ENCODE results near the gene GALR3. TPM values are rescaled to one million over a fixed set of nuclear protein-coding genes. Genes with fewer than 3 reads are reported as not detected.
"Not testable (repeated sequence)": the region's sequence is repeated elsewhere in the genome, so short reads cannot be mapped to it uniquely, and the experiment has no call there.

GALR3 gene
- total and polyA plus RNA-seq, 9 donors = not detected

- no peaks in the 10 kb centered on the region for H3K27me3 ChIP-seq
- no peaks in the 10 kb centered on the region for H3K4me1 ChIP-seq (ENCODE audit: insufficient read depth)
- no peak for DNase-seq
- H3K36me3 ChIP-seq = no peaks in the 10 kb centered on the region
- TF ChIP-seq EP300 (IDR thresholded peaks at IDR 0.05) = no peak
- TF ChIP-seq POLR2A (IDR thresholded peaks at IDR 0.05) = no peak
- TF ChIP-seq CTCF (IDR thresholded peaks at IDR 0.05) = no peak
- no peak overlapping the region for H3K27ac ChIP-seq
- WGBS, 3 donors = 52 to 65% (median 56%) methylated on average over 2 of the region's 2 CpGs
- intact Hi-C loops (cut with DNase I) = loop anchor here in 3 of 4 donors (5.0 to 10.0 kb wide), 3 partner anchors 150 to 172 kb away; no protein-coding TSS in a partner anchor
- no peak overlapping the region for H3K4me3 ChIP-seq
- no peaks in the 10 kb centered on the region for H3K9me3 ChIP-seq
These were observed 28.8 kb upstream of the GALR3 start for GRCh38 chr22:37794376-37794775.

GRCh38 chr22:37796079-37796478 is 27.1 kb upstream of the GALR3 start:
- Histone ChIP-seq H3K9me3 (no peaks in the 10 kb centered on the region), H3K4me1 (ENCODE audit: insufficient read depth) (no peaks in the 10 kb centered on the region), H3K27me3 (no peaks in the 10 kb centered on the region), H3K36me3 (no peaks in the 10 kb centered on the region), H3K27ac (no peak overlapping the region), H3K4me3 (no peak overlapping the region)
- WGBS, 3 donors = 65 to 79% (median 75%) methylated on average over 3 of the region's 3 CpGs
- intact Hi-C loops (cut with DNase I) = loop anchor here in 2 of 4 donors (10.0 kb wide), 1 partner anchor 151 kb away; no protein-coding TSS in a partner anchor
- TF ChIP-seq CTCF (IDR thresholded peaks at IDR 0.05) (no peak), EP300 (IDR thresholded peaks at IDR 0.05) (no peak), POLR2A (IDR thresholded peaks at IDR 0.05) (no peak)
- DNase-seq = no peak

GRCh38 chr22:37797259-37797658 is 25.9 kb upstream of the GALR3 start:
- not testable (repeated sequence) for H3K27me3 ChIP-seq; H3K9me3 ChIP-seq; H3K27ac ChIP-seq; H3K4me1 ChIP-seq (ENCODE audit: insufficient read depth); DNase-seq; H3K4me3 ChIP-seq; H3K36me3 ChIP-seq
- intact Hi-C loops (cut with DNase I) = loop anchor here in 2 of 4 donors (10.0 kb wide), 1 partner anchor 152 kb away; no protein-coding TSS in a partner anchor
- 87 to 90% (median 90%) methylated on average over 7 of the region's 7 CpGs for WGBS, 3 donors

GRCh38 chr22:37797874-37798500 is 25.2 kb upstream of the GALR3 start:
- Histone ChIP-seq H3K27me3 (no peaks in the 10 kb centered on the region), H3K36me3 (no peaks in the 10 kb centered on the region), H3K27ac (no peak overlapping the region), H3K9me3 (no peaks in the 10 kb centered on the region), H3K4me1 (ENCODE audit: insufficient read depth) (no peaks in the 10 kb centered on the region), H3K4me3 (no peak overlapping the region)
- TF ChIP-seq CTCF (IDR thresholded peaks at IDR 0.05) (no peak), EP300 (IDR thresholded peaks at IDR 0.05) (no peak), POLR2A (IDR thresholded peaks at IDR 0.05) (no peak)
- no peak for DNase-seq
- WGBS, 3 donors = 48 to 53% (median 50%) methylated on average over 14 of the region's 14 CpGs
- intact Hi-C loops (cut with DNase I) = loop anchor here in 2 of 4 donors (10.0 kb wide), 1 partner anchor 153 kb away; no protein-coding TSS in a partner anchor

- intact Hi-C loops (cut with DNase I) = loop anchor here in 2 of 4 donors (5.0 to 10.0 kb wide), 2 partner anchors 138 to 155 kb away; no protein-coding TSS in a partner anchor
- H3K4me3 ChIP-seq; H3K9me3 ChIP-seq; H3K4me1 ChIP-seq (ENCODE audit: insufficient read depth); DNase-seq; H3K36me3 ChIP-seq; H3K27ac ChIP-seq; H3K27me3 ChIP-seq: not testable (repeated sequence)
- WGBS, 3 donors = 70 to 77% (median 75%) methylated on average over 9 of the region's 9 CpGs
These were observed 23.2 kb upstream of the GALR3 start for GRCh38 chr22:37799979-37800378.
